Calu3 (cell line): ENCODE measurements around the gene CLIC5. TPM values are rescaled to one million over a fixed set of nuclear protein-coding genes. Genes with fewer than 3 reads are reported as not detected.

ENCODE experiments used
- BruUV-seq: library from RNA; stranded (reverse); fragments of 400-500 nt; replicated peaks from 2 replicates; lab custom pipeline; 2021; lab: Mats Ljungman, UMichigan
- CTCF ChIA-PET: fragments of 300-600 bp; sonication (Branson Sonifier 250); formaldehyde crosslinking; loops from one replicate; lab custom pipeline; 2022; ENCODE audit warnings: antibody characterized with exemption; lab: Charles Lee
- DNase-seq: peaks from one replicate; pipeline ENCODE4 v3.0.0; 2022
- H3K27ac Mint-ChIP-seq: one replicate; pipeline ENCODE4 v1.8.0; 2022; ENCODE audit warnings: mixed read lengths; ENCODE audit not compliant: unreplicated experiment
- H3K27me3 Mint-ChIP-seq: one replicate; pipeline ENCODE4 v1.8.0; 2022; ENCODE audit warnings: mixed read lengths; ENCODE audit not compliant: unreplicated experiment
- H3K36me3 Mint-ChIP-seq: one replicate; pipeline ENCODE4 v1.8.0; 2022; ENCODE audit warnings: mild to moderate bottlenecking, moderate library complexity, mixed read lengths; ENCODE audit not compliant: insufficient read depth, unreplicated experiment
- H3K4me1 Mint-ChIP-seq: one replicate; pipeline ENCODE4 v1.8.0; 2022; ENCODE audit warnings: mild to moderate bottlenecking, low read depth, mixed read lengths; ENCODE audit not compliant: unreplicated experiment
- H3K4me3 Mint-ChIP-seq: one replicate; pipeline ENCODE4 v1.8.0; 2022; ENCODE audit warnings: mild to moderate bottlenecking, low read depth, moderate library complexity, mixed read lengths; ENCODE audit not compliant: unreplicated experiment
- H3K9me3 Mint-ChIP-seq: one replicate; pipeline ENCODE4 v1.8.0; 2022; ENCODE audit warnings: low read depth, mixed read lengths; ENCODE audit not compliant: unreplicated experiment
- intact Hi-C: fragments of 100-400 bp; cut with micrococcal nuclease; formaldehyde crosslinking; loops from one replicate; pipeline ENCODE4 v1.10.0; 2022; ENCODE audit not compliant: unreplicated experiment
- total RNA-seq: library from RNA; stranded (reverse); gene quantifications from 2 replicates; pipeline ENCODE4 v1.2.3, GENCODE V29; 2022
- TF ChIP-seq, protein P1 (sequence below): fragments of 200-600 bp; IDR thresholded peaks from one replicate; pipeline ENCODE4 v1.8.0; 2022; ENCODE audit warnings: antibody characterized with exemption; ENCODE audit not compliant: unreplicated experiment

The CLIC5 gene
- total RNA-seq, 1 experiment from 2014 or later = 3.3 TPM

DNA sequence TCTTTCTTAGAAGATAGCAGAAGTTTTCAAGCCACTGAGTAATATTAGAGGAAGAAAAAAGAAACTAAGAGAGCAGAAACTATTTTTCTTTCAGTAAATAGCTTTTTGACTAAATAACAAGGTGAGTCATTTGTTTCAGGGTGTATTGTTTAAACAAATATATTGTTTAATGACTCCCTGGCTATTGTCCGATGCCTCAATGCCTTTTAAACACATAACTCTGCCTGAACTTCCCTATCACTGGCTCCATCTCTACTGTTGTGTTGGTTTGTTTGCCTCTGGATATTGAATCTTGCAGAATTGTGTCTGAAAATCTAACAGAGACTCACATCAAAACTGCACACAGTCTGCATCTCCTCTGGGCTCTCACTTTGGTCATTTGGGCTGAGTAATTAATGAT is 19.6 kb upstream of the CLIC5 start:
- H3K4me3 Mint-ChIP-seq = no peak overlapping the region
- DNase-seq = no peak
- TF ChIP-seq, protein P1, sequence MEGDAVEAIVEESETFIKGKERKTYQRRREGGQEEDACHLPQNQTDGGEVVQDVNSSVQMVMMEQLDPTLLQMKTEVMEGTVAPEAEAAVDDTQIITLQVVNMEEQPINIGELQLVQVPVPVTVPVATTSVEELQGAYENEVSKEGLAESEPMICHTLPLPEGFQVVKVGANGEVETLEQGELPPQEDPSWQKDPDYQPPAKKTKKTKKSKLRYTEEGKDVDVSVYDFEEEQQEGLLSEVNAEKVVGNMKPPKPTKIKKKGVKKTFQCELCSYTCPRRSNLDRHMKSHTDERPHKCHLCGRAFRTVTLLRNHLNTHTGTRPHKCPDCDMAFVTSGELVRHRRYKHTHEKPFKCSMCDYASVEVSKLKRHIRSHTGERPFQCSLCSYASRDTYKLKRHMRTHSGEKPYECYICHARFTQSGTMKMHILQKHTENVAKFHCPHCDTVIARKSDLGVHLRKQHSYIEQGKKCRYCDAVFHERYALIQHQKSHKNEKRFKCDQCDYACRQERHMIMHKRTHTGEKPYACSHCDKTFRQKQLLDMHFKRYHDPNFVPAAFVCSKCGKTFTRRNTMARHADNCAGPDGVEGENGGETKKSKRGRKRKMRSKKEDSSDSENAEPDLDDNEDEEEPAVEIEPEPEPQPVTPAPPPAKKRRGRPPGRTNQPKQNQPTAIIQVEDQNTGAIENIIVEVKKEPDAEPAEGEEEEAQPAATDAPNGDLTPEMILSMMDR = no peak
- intact Hi-C loops = no loop called here
- no TSS peak for BruUV-seq
- H3K36me3 Mint-ChIP-seq = no peaks in the 10 kb centered on the region
- H3K4me1 Mint-ChIP-seq = no peaks in the 10 kb centered on the region
- CTCF ChIA-PET = interaction anchor here (0.9 kb wide), 1 partner anchor 16 kb away, joined by 3 read pairs; no protein-coding TSS in a partner anchor
- H3K9me3 Mint-ChIP-seq = no peaks in the 10 kb centered on the region
- peaks cover 10% of the 10 kb centered on the region for H3K27me3 Mint-ChIP-seq
- no peak overlapping the region for H3K27ac Mint-ChIP-seq

DNA sequence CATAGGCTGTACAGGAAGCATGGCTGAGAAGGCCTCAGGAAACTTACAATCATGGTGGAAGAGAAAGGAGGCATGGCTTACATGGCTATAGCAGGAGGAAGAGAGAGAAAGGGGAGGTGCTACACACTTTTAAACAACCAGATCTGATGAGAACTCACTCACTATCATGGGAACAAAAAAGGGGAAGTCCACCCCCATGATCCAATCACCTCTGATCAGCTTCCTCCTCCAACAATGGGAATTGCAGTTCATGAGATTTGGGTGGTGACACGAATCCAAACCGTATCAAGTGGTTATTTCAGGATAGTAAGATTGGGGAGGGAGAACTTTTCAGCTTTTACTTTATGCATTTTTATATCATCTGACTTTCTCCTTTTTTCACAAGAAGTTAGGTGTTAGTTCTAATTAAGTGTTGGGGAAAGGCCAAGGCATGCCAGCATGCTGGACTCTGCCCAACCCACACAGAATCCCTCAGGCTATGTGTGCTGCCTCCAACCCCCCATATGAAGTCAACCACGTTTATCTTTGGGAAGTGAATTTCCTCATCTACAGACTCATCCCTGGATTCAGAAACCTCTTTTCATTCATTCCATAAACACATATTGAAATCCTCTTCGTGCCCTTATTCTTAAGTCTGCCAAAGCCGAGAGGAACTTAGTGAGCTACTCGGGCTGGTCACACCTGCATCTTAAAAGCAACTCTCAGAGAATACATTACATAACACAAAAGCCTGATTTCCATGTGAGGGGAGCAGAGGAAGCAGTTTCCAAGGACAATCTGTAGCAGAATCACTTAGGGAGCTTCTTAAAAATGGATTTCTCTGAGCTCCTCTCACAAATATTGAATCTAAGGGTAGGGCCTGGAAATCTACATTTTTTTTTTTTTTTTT is 16.7 kb upstream of the CLIC5 start:
- no peak for DNase-seq
- H3K4me1 Mint-ChIP-seq = no peaks in the 10 kb centered on the region
- H3K9me3 Mint-ChIP-seq = no peaks in the 10 kb centered on the region

DNA sequence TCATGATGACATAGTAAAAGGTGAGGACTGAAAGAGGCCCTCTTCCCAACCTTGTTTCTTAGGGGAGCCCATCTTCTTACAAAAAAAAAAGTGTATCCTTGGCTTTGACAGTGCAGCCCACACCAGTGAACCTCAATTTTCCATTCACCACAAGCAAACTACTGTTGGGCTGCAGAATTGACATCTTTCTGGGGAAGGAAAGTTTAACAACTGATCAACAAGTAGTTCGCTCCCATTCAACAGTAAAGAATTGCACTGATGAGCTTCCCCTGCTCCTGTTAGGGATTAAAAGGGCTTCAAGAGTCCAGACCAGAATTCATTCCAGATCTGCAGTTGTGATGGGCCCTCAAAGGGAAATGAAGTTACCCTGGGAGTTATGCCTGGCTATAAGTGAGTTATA is 13.9 kb upstream of the CLIC5 start:
- Mint-ChIP-seq H3K36me3 (no peaks in the 10 kb centered on the region), H3K9me3 (no peaks in the 10 kb centered on the region), H3K27ac (no peak overlapping the region), H3K4me3 (no peak overlapping the region), H3K27me3 (peaks cover 29% of the 10 kb centered on the region), H3K4me1 (no peaks in the 10 kb centered on the region)
- TF ChIP-seq, protein P1 = no peak
- BruUV-seq = no TSS peak
- CTCF ChIA-PET = no interaction called here
- intact Hi-C loops = no loop called here
- no peak for DNase-seq

More for the DNA sequence above, 16.7 kb upstream of the CLIC5 start:
- CTCF ChIA-PET = interaction anchor here (0.5 kb wide), 1 partner anchor 20 kb away, joined by 3 read pairs; no protein-coding TSS in a partner anchor
- TF ChIP-seq, protein P1 = no peak
- Mint-ChIP-seq H3K4me3 (no peak overlapping the region), H3K27ac (no peak overlapping the region), H3K36me3 (no peaks in the 10 kb centered on the region), H3K27me3 (peaks cover 29% of the 10 kb centered on the region)
- no TSS peak for BruUV-seq
- intact Hi-C loops = no loop called here

DNA sequence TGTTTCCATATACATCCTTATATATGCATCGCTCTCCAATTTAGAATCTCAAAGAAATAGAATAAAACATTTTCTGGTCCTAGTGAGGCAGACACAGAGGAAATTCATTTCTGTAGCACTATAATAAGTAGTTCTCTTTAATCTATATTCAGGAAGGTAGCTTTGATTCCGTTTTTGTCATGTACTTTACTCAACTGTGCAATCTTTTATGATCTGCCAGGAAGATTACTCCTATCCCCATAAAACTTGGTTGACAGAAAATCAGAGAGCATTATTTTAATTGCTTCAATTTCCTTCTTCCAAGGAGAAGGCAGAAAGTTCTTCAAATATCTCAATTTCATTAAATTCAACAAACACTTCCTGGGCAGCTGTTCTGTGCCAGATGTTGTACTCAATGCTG is 10.6 kb upstream of the CLIC5 start:
- intact Hi-C loops = no loop called here
- BruUV-seq = no TSS peak
- Mint-ChIP-seq H3K27ac (no peak overlapping the region), H3K4me3 (no peak overlapping the region), H3K36me3 (no peaks in the 10 kb centered on the region), H3K27me3 (peaks cover 29% of the 10 kb centered on the region), H3K4me1 (no peaks in the 10 kb centered on the region), H3K9me3 (peaks cover 2% of the 10 kb centered on the region)
- TF ChIP-seq, protein P1 = no peak
- DNase-seq = no peak
- CTCF ChIA-PET = no interaction called here
